H1 (cell line): Measurements from ENCODE around the gene NKPD1. TPM values are rescaled to one million over a fixed set of nuclear protein-coding genes. Genes with fewer than 3 reads are reported as not detected.

Experiments used
- GABPA ChIP-seq: IDR thresholded peaks from 2 replicates; pipeline ENCODE4 v1.6.1; 2011; ENCODE audit warnings: mild to moderate bottlenecking, low read length, moderate library complexity, borderline replicate concordance; ENCODE audit not compliant: insufficient read depth
- SRF ChIP-seq: IDR thresholded peaks from 2 replicates; pipeline ENCODE4 v1.6.1; 2011; ENCODE audit warnings: mild to moderate bottlenecking, low read depth, low read length, moderate library complexity
- TAF7 ChIP-seq: optimal IDR thresholded peaks from 2 replicates; pipeline ENCODE3; 2011; ENCODE audit warnings: low read depth, mild to moderate bottlenecking, inconsistent platforms, low read length, moderate library complexity, borderline replicate concordance
- polyA plus RNA-seq, 7 experiments: library from polyadenylated mRNA; depleted of rRNA in 3 of 7; stranded (reverse) in 5 of 7; unstranded in 2 of 7; fragments of >200 nt in 5 of 7; fragments of 200-250 nt in 2 of 7; gene quantifications; 1 replicate in 5 of 7; 2 replicates in 1 of 7; 4 replicates in 1 of 7; pipeline versions ENCODE4 v1.2.1 to v1.2.3, GENCODE V29; 2011 to 2013; ENCODE audit warnings: missing spikeins in 2 of 7, mixed read lengths in 2 of 7
- total RNA-seq: library from RNA; stranded (reverse); fragmentation: NEBNext Ultra II Directional; extraction: Animal tissue kit (Norgen Biotek cat#: 25700); gene quantifications from 2 replicates; pipeline ENCODE4 v1.2.1, GENCODE V29; 2021
- TF ChIP-seq, protein P1 (sequence below): IDR thresholded peaks from 2 replicates; pipeline ENCODE4 v1.6.1; 2012; ENCODE audit warnings: inconsistent platforms

The NKPD1 gene
- total and polyA plus RNA-seq, 2 of the 8 experiments (the other 6 are each of a cell fraction or from before 2014, with no cell fraction given): 0.30 to 0.39 TPM

DNA sequence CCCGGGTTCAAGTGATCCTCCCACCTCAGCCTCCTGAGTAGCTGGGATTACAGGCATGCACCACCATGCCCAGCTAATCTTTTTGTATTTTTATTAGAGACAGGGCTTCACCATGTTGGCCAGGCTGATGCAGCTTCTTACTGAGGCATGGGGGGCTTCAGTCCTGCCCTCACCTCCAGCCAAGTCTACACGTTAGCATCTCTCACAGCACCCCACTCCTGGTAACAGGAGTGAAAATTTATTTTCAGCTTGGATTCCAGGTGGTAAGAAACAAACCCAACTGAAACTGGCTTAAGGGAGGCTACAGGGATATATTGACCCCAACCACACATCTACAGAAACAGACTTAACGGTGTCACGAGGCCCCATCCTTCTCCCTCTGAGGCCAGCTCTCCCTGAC lies 10.6 kb downstream of the NKPD1 start (continued):
- TF ChIP-seq, protein P1, sequence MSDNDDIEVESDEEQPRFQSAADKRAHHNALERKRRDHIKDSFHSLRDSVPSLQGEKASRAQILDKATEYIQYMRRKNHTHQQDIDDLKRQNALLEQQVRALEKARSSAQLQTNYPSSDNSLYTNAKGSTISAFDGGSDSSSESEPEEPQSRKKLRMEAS: no peak
- TF ChIP-seq GABPA: no peak
- no peak for TF ChIP-seq TAF7
- TF ChIP-seq SRF: no peak
